Aortic smooth muscle cell (primary cell): Measurements from ENCODE around the gene ZP1. TPM values are rescaled to one million over a fixed set of nuclear protein-coding genes. Genes with fewer than 3 reads are reported as not detected.

Experiments used
- total RNA-seq: library from RNA; depleted of rRNA; stranded (reverse); fragments of >200 nt; gene quantifications from 2 replicates; pipeline ENCODE4 v1.2.3, GENCODE V29; 2014

The ZP1 gene
- not detected in 2 replicates for total RNA-seq

GRCh38 chr11:60866911-60867870 is at the start of gene ZP1:
Gene ZP1, plus strand, starts transcription at chr11:60867542. Its CDS starts 20 bp downstream, at chr11:60867562.

GRCh38 chr11:60841797-60842667 is 25.3 kb upstream of the ZP1 start, which contains the start of gene CCDC86:
Gene CCDC86, plus strand, starts transcription at chr11:60842113. Its CDS starts 12 bp downstream, at chr11:60842125.

GRCh38 chr11:60855726-60856633 is 11.4 kb upstream of the ZP1 start, which contains the start of gene PTGDR2:
Gene PTGDR2, minus strand, starts transcription at chr11:60855950. Its CDS starts 2,228 bp downstream, at chr11:60853722.

DNA sequence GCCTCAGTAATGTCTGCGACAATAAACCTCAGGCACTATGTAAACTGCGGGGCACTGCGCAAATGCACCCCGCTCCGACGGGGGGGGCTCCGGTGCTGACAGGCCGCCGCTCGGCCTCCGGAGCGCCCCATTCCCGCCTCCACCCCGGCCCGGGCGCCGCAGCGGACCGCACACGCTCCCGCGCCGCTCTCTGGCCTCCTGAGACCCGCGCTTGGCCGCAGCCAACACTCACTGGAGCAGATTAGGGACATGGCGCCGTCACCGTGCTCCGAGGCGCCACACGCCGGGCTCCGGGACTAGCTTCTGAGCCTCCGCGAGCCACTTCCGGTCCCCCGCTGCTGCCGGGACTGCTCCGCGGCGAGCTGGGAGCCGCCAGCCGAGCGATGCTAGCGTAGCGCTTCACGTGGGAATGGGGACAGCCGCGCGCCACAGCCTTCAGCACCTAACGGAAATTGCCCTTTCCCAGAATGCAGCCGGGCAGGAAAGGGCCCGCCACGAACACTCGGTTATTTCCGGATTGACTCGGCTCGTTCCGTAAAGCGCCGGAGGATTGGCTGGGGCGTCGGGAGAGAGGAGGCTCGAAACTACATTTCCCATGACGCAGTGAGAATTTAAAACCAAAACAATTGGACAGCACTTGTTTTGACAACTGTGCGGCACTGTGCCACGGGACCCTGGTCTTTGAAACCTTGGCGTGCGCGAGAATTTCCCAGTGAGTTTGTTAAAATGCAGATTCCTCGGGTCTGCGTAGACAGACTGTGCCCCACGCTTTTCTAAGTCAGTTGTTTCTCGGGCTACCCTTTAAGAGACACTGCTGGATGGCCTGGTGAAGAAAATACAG is 39.0 kb downstream of the ZP1 start, which contains the start of gene PRPF19:
Gene PRPF19 (minus strand): TSS at position 454 of the 841 bp plus-strand sequence. CDS start 203 bp downstream, at position 251.

GRCh38 chr11:60913793-60914632 is 46.7 kb downstream of the ZP1 start, which contains the start of gene TMEM109:
Gene TMEM109, plus strand, starts transcription at chr11:60914158. Its CDS starts 5,536 bp downstream, at chr11:60919694.

GRCh38 chr11:60924110-60924905 is 57.0 kb downstream of the ZP1 start, which contains the start of gene TMEM132A:
Gene TMEM132A, plus strand, starts transcription at chr11:60924460. Its CDS starts 174 bp downstream, at chr11:60924634.

Other genes starting within 250 kb of the ZP1 start
- not detected in 2 replicates for gene MS4A8, start 167.9 kb upstream of the ZP1 start, total RNA-seq
- gene MS4A18, start 142.8 kb upstream of the ZP1 start, total RNA-seq: not detected in 2 replicates
- not detected in 2 replicates for gene MS4A15, start 110.7 kb upstream of the ZP1 start, total RNA-seq
- gene MS4A10, start 82.2 kb upstream of the ZP1 start, total RNA-seq: not detected in 2 replicates
- 5.7 and 6.6 TPM in 2 replicates for gene CCDC86, start 25.4 kb upstream of the ZP1 start, total RNA-seq
- gene PTGDR2, start 11.6 kb upstream of the ZP1 start, total RNA-seq: 0.06 TPM in 1 of 2 replicates, not detected in the other
- gene PRPF19, start 39.0 kb downstream of the ZP1 start, total RNA-seq: 28.5 and 34.5 TPM in 2 replicates
- gene TMEM109, start 46.6 kb downstream of the ZP1 start, total RNA-seq: 31.3 and 34.7 TPM in 2 replicates
- 5.5 and 5.6 TPM in 2 replicates for gene TMEM132A, start 56.9 kb downstream of the ZP1 start, total RNA-seq
- gene SLC15A3, start 84.6 kb downstream of the ZP1 start, total RNA-seq: 7.5 and 9.1 TPM in 2 replicates
- gene CD6, start 104.1 kb downstream of the ZP1 start, total RNA-seq: under 0.01 TPM in 1 of 2 replicates, not detected in the other
- not detected in 2 replicates for gene CD5, start 234.9 kb downstream of the ZP1 start, total RNA-seq